AG04450 (cell line): ENCODE results near the gene LEMD2. TPM values are rescaled to one million over a fixed set of nuclear protein-coding genes. Genes with fewer than 3 reads are reported as not detected.

Experiments
- CTCF ChIA-PET: fragments of 300-600, 350-600 bp; formaldehyde crosslinking; extraction: SDS; loops from one replicate; lab custom pipeline; 2022; ENCODE audit warnings: antibody characterized with exemption, inconsistent platforms; lab: Charles Lee
- POLR2A ChIA-PET: fragments of 350-600 bp; formaldehyde crosslinking; extraction: SDS; loops from one replicate; lab custom pipeline; 2021; ENCODE audit warnings: antibody characterized with exemption, inconsistent platforms; lab: Yijun Ruan, JAX
- DNase-seq: peaks from one replicate; pipeline ENCODE4 v3.0.0-alpha.2; 2011; ENCODE audit warnings: low read depth, low spot score
- H3K27ac ChIP-seq: one replicate; pipeline ENCODE4 v1.5.1; 2012; ENCODE audit warnings: low read depth, low read length, control low read depth
- H3K27me3 ChIP-seq: one replicate; pipeline ENCODE4 v1.6.0; 2012; ENCODE audit warnings: low read length; ENCODE audit not compliant: control insufficient read depth, insufficient read depth
- H3K4me3 ChIP-seq: 2 replicates; pipeline ENCODE4 v1.5.1; 2011; ENCODE audit warnings: mild to moderate bottlenecking, low read depth, low read length, control low read depth
- H3K9me3 ChIP-seq: 2 replicates; pipeline ENCODE4 v1.5.1; 2012; ENCODE audit warnings: low read length; ENCODE audit not compliant: control insufficient read depth, insufficient read depth
- polyA plus RNA-seq: library from polyadenylated mRNA; depleted of rRNA; stranded (reverse); fragments of >200 nt; gene quantifications from 2 replicates; pipeline ENCODE4 v1.2.3, GENCODE V29; 2011
- TF ChIP-seq, protein P1 (sequence below): IDR thresholded peaks from 2 replicates; pipeline ENCODE4 v1.5.1; 2011; ENCODE audit warnings: low read depth, low read length, control low read depth, inconsistent platforms

Gene LEMD2
- polyA plus RNA-seq, 1 experiment: 47.4 TPM

DNA sequence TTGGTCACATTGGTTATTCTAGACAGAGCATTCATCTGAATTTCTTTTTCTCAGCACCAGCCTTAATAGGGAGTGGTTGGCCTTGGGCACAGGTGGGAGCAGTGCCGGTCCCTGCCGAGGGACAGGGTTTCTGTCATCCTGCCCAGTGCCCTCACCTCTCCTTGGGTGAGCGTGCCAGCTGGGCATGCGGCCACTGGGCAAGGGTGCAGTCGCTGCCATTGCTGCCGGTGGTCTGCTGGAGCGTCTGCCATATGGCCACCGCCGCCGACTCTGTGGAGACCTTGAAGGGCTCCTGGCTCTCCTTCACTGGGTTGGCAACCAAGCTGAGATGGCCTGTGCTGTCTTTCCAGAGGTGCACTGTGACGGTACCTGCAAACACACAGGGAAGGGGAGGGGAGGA lies 61.0 kb downstream of the LEMD2 start:
- TF ChIP-seq, protein P1, sequence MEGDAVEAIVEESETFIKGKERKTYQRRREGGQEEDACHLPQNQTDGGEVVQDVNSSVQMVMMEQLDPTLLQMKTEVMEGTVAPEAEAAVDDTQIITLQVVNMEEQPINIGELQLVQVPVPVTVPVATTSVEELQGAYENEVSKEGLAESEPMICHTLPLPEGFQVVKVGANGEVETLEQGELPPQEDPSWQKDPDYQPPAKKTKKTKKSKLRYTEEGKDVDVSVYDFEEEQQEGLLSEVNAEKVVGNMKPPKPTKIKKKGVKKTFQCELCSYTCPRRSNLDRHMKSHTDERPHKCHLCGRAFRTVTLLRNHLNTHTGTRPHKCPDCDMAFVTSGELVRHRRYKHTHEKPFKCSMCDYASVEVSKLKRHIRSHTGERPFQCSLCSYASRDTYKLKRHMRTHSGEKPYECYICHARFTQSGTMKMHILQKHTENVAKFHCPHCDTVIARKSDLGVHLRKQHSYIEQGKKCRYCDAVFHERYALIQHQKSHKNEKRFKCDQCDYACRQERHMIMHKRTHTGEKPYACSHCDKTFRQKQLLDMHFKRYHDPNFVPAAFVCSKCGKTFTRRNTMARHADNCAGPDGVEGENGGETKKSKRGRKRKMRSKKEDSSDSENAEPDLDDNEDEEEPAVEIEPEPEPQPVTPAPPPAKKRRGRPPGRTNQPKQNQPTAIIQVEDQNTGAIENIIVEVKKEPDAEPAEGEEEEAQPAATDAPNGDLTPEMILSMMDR: no peak
- Histone ChIP-seq H3K27me3 (peaks cover 15% of the 10 kb centered on the region), H3K4me3 (no peak overlapping the region), H3K27ac (no peak overlapping the region), H3K9me3 (no peaks in the 10 kb centered on the region)
- DNase-seq: no peak
- POLR2A ChIA-PET: no interaction called here
- CTCF ChIA-PET: interaction anchor here (1.1 kb wide), 1 partner anchor 27 kb away, joined by 3 read pairs; no protein-coding TSS in a partner anchor

DNA sequence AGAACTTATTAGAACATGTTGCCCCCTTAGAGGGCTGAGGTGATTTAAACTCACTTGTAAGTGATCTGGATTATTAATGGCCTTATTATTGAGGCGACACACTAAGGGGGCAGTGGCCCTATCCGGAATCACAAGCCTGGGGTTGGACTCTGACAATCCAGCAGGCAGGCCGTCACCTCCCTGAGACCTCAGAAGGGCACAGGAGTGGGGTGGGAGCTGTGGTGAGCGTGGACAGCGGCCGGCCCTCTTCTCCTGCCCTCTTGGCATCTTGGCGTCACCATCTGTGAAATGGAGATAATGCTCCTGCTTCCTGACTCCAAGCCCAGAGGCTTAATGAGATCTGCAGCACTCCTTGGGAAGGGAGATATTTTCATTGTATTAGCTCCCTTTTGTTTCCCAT lies 61.8 kb downstream of the LEMD2 start:
- Histone ChIP-seq H3K27ac (no peak overlapping the region), H3K4me3 (no peak overlapping the region), H3K9me3 (no peaks in the 10 kb centered on the region), H3K27me3 (peaks cover 22% of the 10 kb centered on the region)
- TF ChIP-seq, protein P1: no peak
- DNase-seq: no peak
- POLR2A ChIA-PET: no interaction called here
- CTCF ChIA-PET: interaction anchor here (0.6 kb wide), 1 partner anchor 16 kb away, joined by 6 read pairs; the partner anchor contains the start of gene UQCC2

DNA sequence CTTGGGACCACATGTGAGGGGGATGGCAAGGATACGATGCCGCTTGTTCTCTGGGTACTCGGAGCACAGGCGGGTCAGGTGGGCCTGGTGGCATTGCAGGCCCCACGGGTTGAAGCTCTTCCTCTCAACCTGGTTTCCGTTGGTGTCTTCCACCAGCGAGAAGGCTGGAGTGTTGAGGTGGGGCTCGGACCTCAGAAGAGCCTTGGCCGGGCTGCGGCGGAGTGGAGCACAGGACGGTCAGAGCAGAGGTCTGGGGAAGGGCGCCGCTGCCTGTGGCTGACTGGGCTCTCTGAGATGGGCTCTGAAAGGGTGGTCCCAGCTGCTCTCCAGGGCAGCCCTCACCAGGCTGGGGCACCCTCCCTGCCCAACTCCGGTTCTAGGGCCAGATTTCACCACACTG lies 62.2 kb downstream of the LEMD2 start:
- no peak for DNase-seq
- H3K27me3 ChIP-seq: peaks cover 23% of the 10 kb centered on the region
- no peaks in the 10 kb centered on the region for H3K9me3 ChIP-seq
- no peak overlapping the region for H3K27ac ChIP-seq
- CTCF ChIA-PET: interaction anchor here (0.6 kb wide), 1 partner anchor 15 kb away, joined by 6 read pairs; the partner anchor contains the start of gene UQCC2
- POLR2A ChIA-PET: no interaction called here
- H3K4me3 ChIP-seq: no peak overlapping the region
- TF ChIP-seq, protein P1: no peak

DNA sequence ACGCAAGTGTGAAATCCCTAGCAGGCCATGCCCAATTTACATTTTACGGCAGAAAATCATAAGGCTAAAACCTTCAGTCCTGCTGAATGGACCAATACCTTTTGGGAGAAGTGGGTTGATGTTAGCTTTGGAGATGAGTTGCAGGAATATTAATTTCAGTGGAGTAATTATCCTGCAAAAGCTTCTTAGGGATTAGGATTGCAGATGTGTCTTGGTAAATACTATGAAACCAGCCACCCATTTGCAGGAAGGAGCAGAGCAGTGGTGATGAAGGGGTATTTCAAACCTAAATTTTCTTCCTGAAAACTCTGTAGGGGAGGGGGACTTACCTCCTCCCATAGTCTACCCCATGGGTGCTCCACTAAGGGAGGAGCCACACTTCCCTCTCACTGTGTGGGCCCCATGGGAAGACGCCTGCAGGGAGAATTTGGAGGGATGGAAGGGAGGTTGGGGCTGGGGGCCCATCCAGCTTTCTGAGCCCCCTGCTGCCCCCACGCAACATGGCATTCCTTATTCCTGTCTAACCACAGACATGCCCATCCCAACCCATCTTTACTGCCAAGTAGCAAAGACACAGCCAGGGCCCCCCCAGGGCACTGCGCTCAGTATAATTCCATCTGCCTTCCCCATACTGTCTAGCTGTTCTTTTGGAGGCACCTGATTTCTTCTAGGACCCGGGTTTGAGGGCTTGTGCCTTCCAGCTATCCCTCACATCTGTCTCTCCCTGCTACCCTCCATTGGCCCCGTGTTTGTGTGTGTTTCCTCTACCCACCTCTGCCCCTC lies 62.8 kb downstream of the LEMD2 start:
- no peaks in the 10 kb centered on the region for H3K9me3 ChIP-seq
- CTCF ChIA-PET: interaction anchor here (0.7 to 0.9 kb wide), 4 partner anchors 15 to 25 kb away, joined by 3 read pairs; partner anchors contain the start of gene UQCC2
- TF ChIP-seq, protein P1: no peak
- POLR2A ChIA-PET: no interaction called here
- DNase-seq: no peak
- H3K27ac ChIP-seq: no peak overlapping the region
- H3K4me3 ChIP-seq: no peak overlapping the region
- H3K27me3 ChIP-seq: peaks cover 23% of the 10 kb centered on the region

DNA sequence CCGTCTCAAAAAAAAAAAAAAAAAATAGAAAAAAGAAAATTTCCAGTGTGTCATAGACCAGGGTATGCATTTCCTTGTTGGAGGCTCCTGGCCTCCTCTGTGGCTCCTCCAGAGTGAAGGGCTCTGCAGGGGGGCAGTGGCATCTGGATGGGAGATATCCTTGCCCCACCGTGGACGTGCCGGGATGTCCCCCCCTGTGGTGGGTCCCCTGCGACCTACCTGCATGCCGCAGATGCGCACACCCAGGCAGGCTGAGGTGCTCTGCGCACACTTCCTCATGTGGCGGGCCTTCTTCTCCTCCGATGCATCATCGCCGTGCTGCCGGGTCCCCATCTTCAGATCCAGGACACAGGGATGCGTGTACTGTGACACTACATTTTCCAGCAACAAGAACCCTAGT lies 63.7 kb downstream of the LEMD2 start:
- TF ChIP-seq, protein P1: no peak
- Histone ChIP-seq H3K9me3 (no peaks in the 10 kb centered on the region), H3K4me3 (no peak overlapping the region), H3K27ac (no peak overlapping the region), H3K27me3 (peaks cover 28% of the 10 kb centered on the region)
- ChIA-PET POLR2A (no interaction called here), CTCF (interaction anchor here (0.7 to 1.1 kb wide), 5 partner anchors 14 to 24 kb away, joined by 3 read pairs; partner anchors contain the start of gene UQCC2)
- DNase-seq: no peak
